Measurements from ENCODE around the gene TWF1. TPM values are rescaled to one million over a fixed set of nuclear protein-coding genes. Genes with fewer than 3 reads are reported as not detected.

TWF1 gene
- total and polyA plus RNA-seq, 8 donors, result 26.3 to 51.3 (median 34.8) TPM

DNA sequence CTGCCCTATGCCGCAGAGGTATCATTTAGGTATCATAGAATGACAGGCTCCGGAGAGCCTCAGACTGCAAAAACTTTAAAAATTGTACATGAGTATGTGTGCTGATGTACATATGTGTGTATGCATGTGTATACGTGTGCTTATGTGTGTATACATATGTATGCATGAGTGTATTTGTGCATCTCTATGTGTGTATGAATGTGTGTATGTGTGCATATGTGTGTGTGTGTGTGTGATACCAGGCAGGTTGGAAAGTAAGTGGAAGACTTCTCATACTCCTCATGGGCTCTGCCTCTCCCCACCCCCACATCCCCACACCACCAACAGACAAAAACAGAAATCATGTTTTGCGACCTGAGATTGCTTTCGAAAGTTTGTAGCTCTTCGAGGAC lies 29.1 kb upstream of the TWF1 start:
- no peaks in the 10 kb centered on the region for H3K27me3 ChIP-seq

DNA sequence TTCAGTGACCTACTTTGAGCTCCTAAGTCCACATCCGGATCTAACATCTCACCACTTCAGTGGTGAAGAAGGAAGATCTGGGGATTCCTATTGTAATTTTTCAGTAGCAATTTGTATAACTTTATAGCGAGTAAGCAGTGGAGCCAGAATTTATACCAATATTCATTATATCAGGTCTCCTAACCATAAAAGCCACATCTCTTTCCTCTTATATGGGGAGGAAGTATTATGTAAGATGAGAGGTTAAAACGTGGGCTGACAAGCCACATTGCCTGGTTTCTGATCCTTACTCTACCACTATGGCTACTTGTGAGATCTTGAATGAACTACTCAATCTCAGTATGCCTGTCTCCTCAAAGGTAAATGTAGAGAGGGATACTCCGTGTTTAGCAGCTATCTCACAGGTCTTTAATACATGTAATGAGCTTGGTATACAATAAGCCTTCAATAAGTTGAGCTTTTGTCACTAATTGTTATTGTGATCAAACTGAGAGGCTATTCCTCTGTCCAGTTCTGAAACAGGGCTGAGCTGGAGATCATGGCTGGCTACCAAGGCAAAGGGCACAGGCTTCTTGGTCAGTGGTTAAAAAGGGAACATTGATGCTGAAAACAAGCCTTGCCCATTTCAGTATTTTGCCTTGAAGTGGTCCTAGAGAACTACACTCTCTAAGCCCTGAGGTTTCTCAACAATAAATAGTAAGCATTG lies 26.5 kb upstream of the TWF1 start:
- no peak for FAIRE-seq
- no peaks in the 10 kb centered on the region for H3K9me3 ChIP-seq
- TF ChIP-seq, protein P1, sequence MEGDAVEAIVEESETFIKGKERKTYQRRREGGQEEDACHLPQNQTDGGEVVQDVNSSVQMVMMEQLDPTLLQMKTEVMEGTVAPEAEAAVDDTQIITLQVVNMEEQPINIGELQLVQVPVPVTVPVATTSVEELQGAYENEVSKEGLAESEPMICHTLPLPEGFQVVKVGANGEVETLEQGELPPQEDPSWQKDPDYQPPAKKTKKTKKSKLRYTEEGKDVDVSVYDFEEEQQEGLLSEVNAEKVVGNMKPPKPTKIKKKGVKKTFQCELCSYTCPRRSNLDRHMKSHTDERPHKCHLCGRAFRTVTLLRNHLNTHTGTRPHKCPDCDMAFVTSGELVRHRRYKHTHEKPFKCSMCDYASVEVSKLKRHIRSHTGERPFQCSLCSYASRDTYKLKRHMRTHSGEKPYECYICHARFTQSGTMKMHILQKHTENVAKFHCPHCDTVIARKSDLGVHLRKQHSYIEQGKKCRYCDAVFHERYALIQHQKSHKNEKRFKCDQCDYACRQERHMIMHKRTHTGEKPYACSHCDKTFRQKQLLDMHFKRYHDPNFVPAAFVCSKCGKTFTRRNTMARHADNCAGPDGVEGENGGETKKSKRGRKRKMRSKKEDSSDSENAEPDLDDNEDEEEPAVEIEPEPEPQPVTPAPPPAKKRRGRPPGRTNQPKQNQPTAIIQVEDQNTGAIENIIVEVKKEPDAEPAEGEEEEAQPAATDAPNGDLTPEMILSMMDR (IDR thresholded peaks at IDR 0.05), result no peak
- H3K36me3 ChIP-seq, result no peaks in the 10 kb centered on the region
- WGBS, 2 donors, result 72 to 82% methylated on average over 4 of the region's 4 CpGs
- no peak overlapping the region for H3K4me3 ChIP-seq
- no peaks in the 10 kb centered on the region for H3K27me3 ChIP-seq
- peaks cover 0 to 7% (median 0%) of the 10 kb centered on the region in 3 donors for H3K4me1 ChIP-seq
- no peak for ATAC-seq
- DNase-seq, result no peak
- no peak overlapping the region for H3K27ac ChIP-seq
- intact Hi-C loops (cut with DNase I), result no loop called here

More for the DNA sequence above, 29.1 kb upstream of the TWF1 start:
- peak overlapping the region; percentile 87 to 96 (median 92) for H3K27ac ChIP-seq
- WGBS, 2 donors, result 42 to 43% methylated on average over 6 of the region's 6 CpGs
- TF ChIP-seq, protein P1 (IDR thresholded peaks at IDR 0.05), result no peak
- intact Hi-C loops (cut with DNase I), result no loop called here
- H3K36me3 ChIP-seq, result no peaks in the 10 kb centered on the region
- ATAC-seq, result peak; percentile 9 to 25 (median 18)
- no peak for DNase-seq
- peaks cover 0 to 12% (median 0%) of the 10 kb centered on the region in 3 donors for H3K4me1 ChIP-seq
- FAIRE-seq, result no peak
- H3K4me3 ChIP-seq, result peak overlapping the region; percentile 54 to 81 (median 66)
- H3K9me3 ChIP-seq, result no peaks in the 10 kb centered on the region

DNA sequence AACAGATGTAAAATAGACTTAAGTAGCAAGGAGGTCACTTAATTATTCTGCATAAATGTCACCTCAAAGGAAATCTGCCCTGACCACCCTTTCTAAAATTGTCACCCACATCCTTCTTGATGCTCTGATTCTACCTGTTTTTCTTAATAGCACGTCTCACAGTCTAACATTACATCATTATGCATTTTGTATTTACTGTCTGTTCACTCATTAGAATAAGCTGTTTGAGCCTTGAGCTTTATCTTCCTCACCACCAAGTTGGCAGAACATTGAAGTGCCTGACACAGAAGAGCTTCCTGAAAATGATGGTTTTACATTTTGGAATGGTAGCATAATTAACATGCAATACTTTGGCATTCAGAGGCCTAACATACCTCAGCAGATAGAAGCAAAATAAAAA lies 21.0 kb upstream of the TWF1 start:
- FAIRE-seq, result no peak
- Histone ChIP-seq H3K4me3 (no peak overlapping the region), H3K9me3 (no peaks in the 10 kb centered on the region), H3K4me1 (no peaks in the 10 kb centered on the region), H3K36me3 (no peaks in the 10 kb centered on the region), H3K27me3 (no peaks in the 10 kb centered on the region), H3K27ac (no peak overlapping the region)
- intact Hi-C loops (cut with DNase I), result no loop called here
- DNase-seq, result no peak
- WGBS, 2 donors, result 71 to 81% methylated on average over 1 of the region's 1 CpG
- TF ChIP-seq, protein P1 (IDR thresholded peaks at IDR 0.05), result no peak
- ATAC-seq, result no peak

DNA sequence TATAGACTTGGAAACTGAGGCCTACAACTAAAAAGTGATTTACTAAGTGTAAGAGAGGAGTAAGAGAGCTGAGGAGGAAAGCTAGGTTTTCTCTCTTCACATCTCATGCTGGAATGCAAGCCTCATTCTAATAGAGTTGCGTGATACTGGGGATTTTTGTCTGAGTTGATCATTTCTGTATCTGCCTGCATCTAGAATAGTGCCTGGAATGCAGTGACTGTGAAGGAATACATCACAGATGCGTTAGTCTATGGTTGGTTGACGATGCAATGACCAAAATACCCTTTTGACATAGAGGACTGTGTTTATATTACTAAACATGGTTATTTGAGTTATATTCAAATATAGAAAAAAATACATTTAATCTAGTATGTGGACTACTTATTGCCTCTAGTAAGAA lies 20.6 kb upstream of the TWF1 start:
- no peaks in the 10 kb centered on the region for H3K9me3 ChIP-seq
- no peaks in the 10 kb centered on the region for H3K36me3 ChIP-seq
- no peak for FAIRE-seq
- no peaks in the 10 kb centered on the region for H3K27me3 ChIP-seq
- intact Hi-C loops (cut with DNase I), result no loop called here
- no peak for DNase-seq
- H3K4me3 ChIP-seq, result no peak overlapping the region
- no peak for ATAC-seq
- 86 to 91% methylated on average over 3 of the region's 3 CpGs for WGBS, 2 donors
- TF ChIP-seq, protein P1 (IDR thresholded peaks at IDR 0.05), result no peak
- H3K4me1 ChIP-seq, result no peaks in the 10 kb centered on the region
- no peak overlapping the region for H3K27ac ChIP-seq

DNA sequence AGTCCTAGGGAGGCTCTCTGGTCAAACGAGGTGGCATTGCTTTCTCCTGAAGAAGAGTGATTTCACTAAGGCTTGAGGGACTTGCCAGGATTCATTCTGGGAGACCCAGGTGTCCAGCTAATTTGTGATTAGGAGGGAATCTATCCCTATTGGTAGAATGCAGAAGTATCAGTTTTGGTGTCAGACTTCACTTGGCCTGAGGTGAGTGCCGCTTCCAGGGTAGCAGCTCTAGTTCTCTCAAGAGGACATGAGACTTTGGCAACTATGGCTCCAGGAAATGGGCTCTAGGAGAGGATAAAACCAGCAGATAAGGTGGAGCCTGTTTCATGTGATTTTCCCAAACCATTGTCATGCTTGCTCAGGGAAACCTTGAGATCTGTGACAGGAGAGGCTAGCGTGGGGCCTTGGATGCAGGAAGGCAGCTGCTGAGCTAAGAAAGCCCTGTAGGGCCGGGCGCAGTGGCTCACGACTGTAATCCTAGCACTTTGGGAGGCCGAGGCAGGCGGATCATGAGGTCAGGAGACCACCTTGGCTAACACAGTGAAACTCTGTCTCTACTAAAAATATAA lies 18.2 kb upstream of the TWF1 start:
- Histone ChIP-seq H3K36me3 (no peaks in the 10 kb centered on the region), H3K4me3 (no peak overlapping the region), H3K4me1 (no peaks in the 10 kb centered on the region), H3K27me3 (no peaks in the 10 kb centered on the region), H3K27ac (no peak overlapping the region), H3K9me3 (no peaks in the 10 kb centered on the region)
- FAIRE-seq, result no peak
- DNase-seq, result no peak
- TF ChIP-seq, protein P1 (IDR thresholded peaks at IDR 0.05), result no peak
- no peak for ATAC-seq
- 85 to 89% methylated on average over 8 of the region's 8 CpGs for WGBS, 2 donors
- intact Hi-C loops (cut with DNase I), result no loop called here

Measured in pancreas (tissue), 10 donors.